GM13976 (cell line): ENCODE results near the gene OTULINL.

ENCODE experiments used
- DNase-seq: peaks from one replicate; pipeline ENCODE4 v3.0.0; 2012; ENCODE audit warnings: low spot score
- CTCF ChIP-seq: IDR thresholded peaks from 2 replicates; pipeline ENCODE4 v1.5.1; 2012; ENCODE audit warnings: borderline replicate concordance, mild to moderate bottlenecking; ENCODE audit not compliant: insufficient read depth; ENCODE audit errors: extremely low read depth, missing control alignments, control extremely low read depth
- in situ Hi-C: fragments of 300-500 bp; cut with MboI; formaldehyde crosslinking; loops from one replicate; pipeline ENCODE4 v1.12.0; 2022; ENCODE audit warnings: low sequenced_read_pairs, mixed read lengths, inconsistent platforms; ENCODE audit not compliant: unreplicated experiment

OTULINL gene

GRCh38 chr5:14561741-14562140 is 19.9 kb upstream of the OTULINL start:
- in situ Hi-C loops: no loop called here
- TF ChIP-seq CTCF: no peak
- no peak for DNase-seq

DNA sequence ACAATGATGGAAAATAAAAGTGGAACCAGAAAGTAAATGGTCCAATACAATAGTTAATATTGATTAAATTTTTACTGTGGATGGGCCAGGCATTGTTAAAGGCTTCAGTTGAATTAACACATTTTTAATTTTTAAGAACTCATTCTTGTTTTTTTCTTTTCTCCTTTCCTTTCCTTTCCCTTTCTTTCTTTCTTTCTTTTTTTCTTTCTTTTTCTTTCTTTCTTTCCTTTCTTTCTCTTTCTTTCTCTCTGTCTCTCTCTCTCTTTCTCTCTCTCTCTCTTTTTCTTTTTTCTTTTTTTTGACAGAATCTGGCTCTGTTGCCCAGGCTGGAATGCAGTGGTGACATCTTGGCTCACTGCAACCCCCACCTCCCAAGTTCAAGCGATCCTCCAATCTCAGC is 13.3 kb upstream of the OTULINL start:
- in situ Hi-C loops: no loop called here
- DNase-seq: no peak

GRCh38 chr5:14569948-14570691 is 11.5 kb upstream of the OTULINL start:
- in situ Hi-C loops: no loop called here
- no peak for TF ChIP-seq CTCF
- no peak for DNase-seq

More for the DNA sequence above, 13.3 kb upstream of the OTULINL start:
- no peak for TF ChIP-seq CTCF

- no peak for DNase-seq
- TF ChIP-seq CTCF: no peak
- in situ Hi-C loops: no loop called here
These were observed 9.7 kb upstream of the OTULINL start for GRCh38 chr5:14571901-14572300.

- DNase-seq: no peak
- in situ Hi-C loops: no loop called here
- no peak for TF ChIP-seq CTCF
These were observed 9.2 kb upstream of the OTULINL start for GRCh38 chr5:14572385-14572784.

DNA sequence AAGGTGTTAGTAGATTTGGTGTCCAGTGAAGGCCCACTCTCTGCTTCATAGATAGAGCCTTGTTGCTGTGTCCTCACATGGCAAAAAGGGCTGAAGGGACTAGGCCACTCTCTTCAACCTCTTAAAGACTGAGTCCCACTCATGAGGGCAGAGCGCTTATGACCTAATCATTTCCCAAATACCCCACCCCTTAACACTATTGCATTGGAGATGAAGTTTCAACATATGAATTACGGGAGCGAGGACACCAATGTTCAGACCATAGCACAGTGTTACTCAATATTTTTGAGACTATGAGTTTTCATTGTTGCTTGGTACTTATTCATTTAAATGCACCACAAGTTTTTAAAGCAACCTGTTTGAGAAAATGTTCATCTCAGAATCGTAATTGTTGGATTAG is 8.8 kb upstream of the OTULINL start:
- TF ChIP-seq CTCF: no peak
- in situ Hi-C loops: no loop called here
- DNase-seq: no peak
